Skin epidermis (tissue), 12 donors: ENCODE results near the gene DRD4.

Source experiments
- H3K27ac ChIP-seq, 21 experiments: fragments of 200-600 bp; sonication (generic) in 11 of 21; one replicate each; pipeline ENCODE4 v1.5.0; 2020; ENCODE audit warnings: mild to moderate bottlenecking in 3 of 21, inconsistent platforms in 2 of 21, moderate library complexity in 2 of 21
- H3K4me3 ChIP-seq, 7 experiments: fragments of 200-600 bp; sonication (generic) in 2 of 7; one replicate each; pipeline ENCODE4 v1.5.0; 2020; ENCODE audit warnings: inconsistent platforms in 2 of 7, mild to moderate bottlenecking in 2 of 7, moderate library complexity in 1 of 7

The DRD4 gene

GRCh38 chr11:619628-620050, 17.4 kb upstream of the DRD4 start:
- H3K27ac ChIP-seq = no peak overlapping the region
- H3K4me3 ChIP-seq = no peak overlapping the region

GRCh38 chr11:620201-620600, 16.9 kb upstream of the DRD4 start:
- Histone ChIP-seq H3K27ac (no peak overlapping the region), H3K4me3 (no peak overlapping the region)

GRCh38 chr11:620935-621814, 15.9 kb upstream of the DRD4 start:
- H3K4me3 ChIP-seq = no peak overlapping the region
- no peak overlapping the region for H3K27ac ChIP-seq

- Histone ChIP-seq H3K27ac (no peak overlapping the region), H3K4me3 (no peak overlapping the region)
Observed at GRCh38 chr11:621838-622237, 15.2 kb upstream of the DRD4 start.

- Histone ChIP-seq H3K4me3 (no peak overlapping the region), H3K27ac (no peak overlapping the region)
Observed at GRCh38 chr11:623349-623869, 13.7 kb upstream of the DRD4 start.

GRCh38 chr11:623999-624704, 12.9 kb upstream of the DRD4 start:
- no peak overlapping the region for H3K4me3 ChIP-seq

GRCh38 chr11:624705-625635, 12.1 kb upstream of the DRD4 start, which contains the start of gene CDHR5:
Gene CDHR5, minus strand, starts transcription at chr11:624955. Its CDS starts 53 bp downstream, at chr11:624902.
- no peak within 1 kb of the TSS for H3K4me3 ChIP-seq
- no peak within 1 kb of the TSS for H3K27ac ChIP-seq

More at GRCh38 chr11:623999-624704, 12.9 kb upstream of the DRD4 start:
- H3K27ac ChIP-seq = no peak overlapping the region

- H3K4me3 ChIP-seq = no peak overlapping the region
- H3K27ac ChIP-seq = no peak overlapping the region
Observed at GRCh38 chr11:625636-626268, 11.3 kb upstream of the DRD4 start.

- Histone ChIP-seq H3K4me3 (no peak within 1 kb of the TSS), H3K27ac (peak within 1 kb of the TSS in 2 of 21 experiments; percentile 50 to 70)
Observed at GRCh38 chr11:626475-627307, 10.4 kb upstream of the DRD4 start, which contains the start of gene SCT. Gene SCT, minus strand, starts transcription at chr11:627181. Its CDS starts 38 bp downstream, at chr11:627143.

GRCh38 chr11:627308-627576, 9.8 kb upstream of the DRD4 start:
- Histone ChIP-seq H3K4me3 (no peak overlapping the region), H3K27ac (no peak overlapping the region)

GRCh38 chr11:628056-628455, 9.0 kb upstream of the DRD4 start:
- Histone ChIP-seq H3K4me3 (no peak overlapping the region), H3K27ac (peak overlapping the region in 4 of 21 experiments; percentile 41 to 70 (median 52))

- Histone ChIP-seq H3K4me3 (no peak overlapping the region), H3K27ac (peak overlapping the region in 5 of 21 experiments; percentile 21 to 66 (median 50))
Observed at GRCh38 chr11:629237-629583, 7.9 kb upstream of the DRD4 start.

GRCh38 chr11:630871-631270, 6.2 kb upstream of the DRD4 start:
- Histone ChIP-seq H3K4me3 (no peak overlapping the region), H3K27ac (no peak overlapping the region)

GRCh38 chr11:635945-636510, 1.0 kb upstream of the DRD4 start:
- H3K4me3 ChIP-seq = no peak overlapping the region
- H3K27ac ChIP-seq = no peak overlapping the region

- H3K4me3 ChIP-seq = peak overlapping the region in 3 of 7 experiments; percentile 6 to 21 (median 12)
Observed at GRCh38 chr11:637333-637592, 194 bp downstream of the DRD4 start.

GRCh38 chr11:637593-638521, 788 bp downstream of the DRD4 start:
- H3K4me3 ChIP-seq = peak overlapping the region in 3 of 7 experiments; percentile 6 to 21 (median 12)
- H3K27ac ChIP-seq = no peak overlapping the region

More at GRCh38 chr11:637333-637592, 194 bp downstream of the DRD4 start:
- H3K27ac ChIP-seq = no peak overlapping the region

GRCh38 chr11:638631-639331, 1.7 kb downstream of the DRD4 start:
- no peak overlapping the region for H3K27ac ChIP-seq
- H3K4me3 ChIP-seq = no peak overlapping the region
